ENCODE results near the gene TLX1. TPM values are rescaled to one million over a fixed set of nuclear protein-coding genes. Genes with fewer than 3 reads are reported as not detected.

TLX1 gene
- total and polyA plus RNA-seq, 4 donors: 0.06 to 0.79 (median 0.31) TPM

DNA sequence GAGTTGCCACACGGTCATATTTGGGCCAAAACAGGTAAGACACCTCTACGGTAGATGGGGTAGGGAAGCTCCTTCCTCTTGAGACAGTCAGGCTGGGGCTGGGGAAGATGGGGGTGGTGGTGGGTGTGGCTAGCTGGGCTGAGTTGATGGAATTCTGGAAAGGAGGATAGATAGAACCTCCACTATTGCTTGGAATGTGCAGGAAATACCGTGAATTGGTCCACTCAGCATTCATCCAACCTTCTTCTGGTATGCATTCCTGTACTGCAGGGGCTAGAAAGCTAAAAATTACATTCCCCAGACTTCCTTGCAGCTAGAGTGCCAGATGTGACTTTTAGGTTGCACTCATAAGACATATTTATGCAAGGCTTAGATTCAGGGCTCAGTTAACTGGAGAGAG is 24.8 kb downstream of the TLX1 start:
- Histone ChIP-seq H3K4me1 (ENCODE audit: control insufficient read depth in 4 of 4, insufficient read depth in 4 of 4, low read length in 3 of 4) (no peaks in the 10 kb centered on the region), H3K36me3 (ENCODE audit: control insufficient read depth in 4 of 4, insufficient read depth in 3 of 4, low read depth in 1 of 4, low read length in 3 of 4) (no peaks in the 10 kb centered on the region), H3K9ac (ENCODE audit: low read depth in 1 of 2, low read length in 2 of 2) (no peak overlapping the region), H3K27ac (ENCODE audit: low read depth in 1 of 2, low read length in 2 of 2) (no peak overlapping the region), H3K27me3 (ENCODE audit: control insufficient read depth in 4 of 4, insufficient read depth in 4 of 4, low read length in 3 of 4) (peaks cover 0 to 10% (median 5%) of the 10 kb centered on the region in 4 donors), H3K9me3 (ENCODE audit: control insufficient read depth in 4 of 4, low read length in 3 of 4) (no peaks in the 10 kb centered on the region), H3K4me3 (ENCODE audit: low read depth in 1 of 3, low read length in 3 of 3) (no peak overlapping the region)
- WGBS: 28% methylated on average over 3 of the region's 3 CpGs
- TF ChIP-seq, protein P1, sequence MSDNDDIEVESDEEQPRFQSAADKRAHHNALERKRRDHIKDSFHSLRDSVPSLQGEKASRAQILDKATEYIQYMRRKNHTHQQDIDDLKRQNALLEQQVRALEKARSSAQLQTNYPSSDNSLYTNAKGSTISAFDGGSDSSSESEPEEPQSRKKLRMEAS (IDR thresholded peaks at IDR 0.05): no peak
- no peak for TF ChIP-seq TAF1 (conservative IDR thresholded peaks at IDR 0.05)
- TF ChIP-seq NR2F2 (IDR thresholded peaks at IDR 0.05): no peak
- no peak for TF ChIP-seq JUND (IDR thresholded peaks at IDR 0.05)
- no peak for TF ChIP-seq RAD21 (IDR thresholded peaks at IDR 0.05)
- TF ChIP-seq SP1 (IDR thresholded peaks at IDR 0.05): no peak
- TF ChIP-seq FOXA2 (IDR thresholded peaks at IDR 0.05): no peak
- TF ChIP-seq RXRA (IDR thresholded peaks at IDR 0.05): no peak
- TF ChIP-seq, protein P2, sequence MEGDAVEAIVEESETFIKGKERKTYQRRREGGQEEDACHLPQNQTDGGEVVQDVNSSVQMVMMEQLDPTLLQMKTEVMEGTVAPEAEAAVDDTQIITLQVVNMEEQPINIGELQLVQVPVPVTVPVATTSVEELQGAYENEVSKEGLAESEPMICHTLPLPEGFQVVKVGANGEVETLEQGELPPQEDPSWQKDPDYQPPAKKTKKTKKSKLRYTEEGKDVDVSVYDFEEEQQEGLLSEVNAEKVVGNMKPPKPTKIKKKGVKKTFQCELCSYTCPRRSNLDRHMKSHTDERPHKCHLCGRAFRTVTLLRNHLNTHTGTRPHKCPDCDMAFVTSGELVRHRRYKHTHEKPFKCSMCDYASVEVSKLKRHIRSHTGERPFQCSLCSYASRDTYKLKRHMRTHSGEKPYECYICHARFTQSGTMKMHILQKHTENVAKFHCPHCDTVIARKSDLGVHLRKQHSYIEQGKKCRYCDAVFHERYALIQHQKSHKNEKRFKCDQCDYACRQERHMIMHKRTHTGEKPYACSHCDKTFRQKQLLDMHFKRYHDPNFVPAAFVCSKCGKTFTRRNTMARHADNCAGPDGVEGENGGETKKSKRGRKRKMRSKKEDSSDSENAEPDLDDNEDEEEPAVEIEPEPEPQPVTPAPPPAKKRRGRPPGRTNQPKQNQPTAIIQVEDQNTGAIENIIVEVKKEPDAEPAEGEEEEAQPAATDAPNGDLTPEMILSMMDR (IDR thresholded peaks at IDR 0.05; ENCODE audit: low read depth, low read length, missing input control): no peak
- no peak for DNase-seq (ENCODE audit: low spot score)

DNA sequence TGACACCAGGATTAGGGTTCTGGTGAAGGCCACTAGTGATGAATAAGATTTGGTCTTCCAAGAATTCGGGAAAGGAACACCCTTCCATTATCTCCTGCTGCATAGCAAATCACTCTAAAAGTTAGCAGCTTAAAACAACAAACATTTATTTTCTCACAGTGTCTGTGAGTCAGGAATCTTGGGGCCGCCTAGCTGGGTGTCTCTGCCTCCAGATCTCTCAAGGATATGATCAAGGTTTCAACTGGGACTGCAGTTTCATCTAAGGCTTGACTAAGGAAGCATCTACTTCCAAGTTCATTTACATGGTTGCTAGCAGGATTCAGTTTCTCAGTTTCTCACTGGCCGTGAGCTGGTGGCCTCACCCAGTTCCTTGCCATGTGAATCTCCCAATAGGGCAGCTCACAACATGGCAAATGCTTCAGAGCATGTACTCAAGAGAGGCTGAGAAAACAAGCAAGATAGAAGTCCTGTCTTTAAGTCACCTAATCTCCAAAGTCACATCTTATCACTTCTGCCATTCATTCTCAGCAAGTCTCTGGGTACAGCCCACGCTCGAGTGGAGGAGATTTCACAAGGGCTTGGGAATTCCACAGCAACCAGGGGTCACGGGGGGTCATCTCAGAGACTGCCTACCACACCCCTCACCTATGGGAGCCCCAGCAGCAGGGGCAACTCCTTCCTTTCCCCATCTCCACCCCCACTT is 26.8 kb downstream of the TLX1 start:
- H3K9me3 ChIP-seq (ENCODE audit: control insufficient read depth in 4 of 4, low read length in 3 of 4): no peaks in the 10 kb centered on the region
- H3K27ac ChIP-seq (ENCODE audit: low read depth in 1 of 2, low read length in 2 of 2): no peak overlapping the region
- DNase-seq (ENCODE audit: low spot score): no peak
- no peak overlapping the region for H3K9ac ChIP-seq (ENCODE audit: low read depth in 1 of 2, low read length in 2 of 2)
- TF ChIP-seq FOXA1 (IDR thresholded peaks at IDR 0.05): no peak
- TF ChIP-seq RXRA (IDR thresholded peaks at IDR 0.05): no peak
- no peak for TF ChIP-seq FOXA2 (IDR thresholded peaks at IDR 0.05)
- TF ChIP-seq, protein P3, sequence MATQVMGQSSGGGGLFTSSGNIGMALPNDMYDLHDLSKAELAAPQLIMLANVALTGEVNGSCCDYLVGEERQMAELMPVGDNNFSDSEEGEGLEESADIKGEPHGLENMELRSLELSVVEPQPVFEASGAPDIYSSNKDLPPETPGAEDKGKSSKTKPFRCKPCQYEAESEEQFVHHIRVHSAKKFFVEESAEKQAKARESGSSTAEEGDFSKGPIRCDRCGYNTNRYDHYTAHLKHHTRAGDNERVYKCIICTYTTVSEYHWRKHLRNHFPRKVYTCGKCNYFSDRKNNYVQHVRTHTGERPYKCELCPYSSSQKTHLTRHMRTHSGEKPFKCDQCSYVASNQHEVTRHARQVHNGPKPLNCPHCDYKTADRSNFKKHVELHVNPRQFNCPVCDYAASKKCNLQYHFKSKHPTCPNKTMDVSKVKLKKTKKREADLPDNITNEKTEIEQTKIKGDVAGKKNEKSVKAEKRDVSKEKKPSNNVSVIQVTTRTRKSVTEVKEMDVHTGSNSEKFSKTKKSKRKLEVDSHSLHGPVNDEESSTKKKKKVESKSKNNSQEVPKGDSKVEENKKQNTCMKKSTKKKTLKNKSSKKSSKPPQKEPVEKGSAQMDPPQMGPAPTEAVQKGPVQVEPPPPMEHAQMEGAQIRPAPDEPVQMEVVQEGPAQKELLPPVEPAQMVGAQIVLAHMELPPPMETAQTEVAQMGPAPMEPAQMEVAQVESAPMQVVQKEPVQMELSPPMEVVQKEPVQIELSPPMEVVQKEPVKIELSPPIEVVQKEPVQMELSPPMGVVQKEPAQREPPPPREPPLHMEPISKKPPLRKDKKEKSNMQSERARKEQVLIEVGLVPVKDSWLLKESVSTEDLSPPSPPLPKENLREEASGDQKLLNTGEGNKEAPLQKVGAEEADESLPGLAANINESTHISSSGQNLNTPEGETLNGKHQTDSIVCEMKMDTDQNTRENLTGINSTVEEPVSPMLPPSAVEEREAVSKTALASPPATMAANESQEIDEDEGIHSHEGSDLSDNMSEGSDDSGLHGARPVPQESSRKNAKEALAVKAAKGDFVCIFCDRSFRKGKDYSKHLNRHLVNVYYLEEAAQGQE (IDR thresholded peaks at IDR 0.05): no peak
- no peak for TF ChIP-seq NR2F2 (IDR thresholded peaks at IDR 0.05)
- TF ChIP-seq RAD21 (IDR thresholded peaks at IDR 0.05): no peak
- TF ChIP-seq, protein P1 (IDR thresholded peaks at IDR 0.05): no peak
- TF ChIP-seq JUND (IDR thresholded peaks at IDR 0.05): no peak
- TF ChIP-seq, protein P4, sequence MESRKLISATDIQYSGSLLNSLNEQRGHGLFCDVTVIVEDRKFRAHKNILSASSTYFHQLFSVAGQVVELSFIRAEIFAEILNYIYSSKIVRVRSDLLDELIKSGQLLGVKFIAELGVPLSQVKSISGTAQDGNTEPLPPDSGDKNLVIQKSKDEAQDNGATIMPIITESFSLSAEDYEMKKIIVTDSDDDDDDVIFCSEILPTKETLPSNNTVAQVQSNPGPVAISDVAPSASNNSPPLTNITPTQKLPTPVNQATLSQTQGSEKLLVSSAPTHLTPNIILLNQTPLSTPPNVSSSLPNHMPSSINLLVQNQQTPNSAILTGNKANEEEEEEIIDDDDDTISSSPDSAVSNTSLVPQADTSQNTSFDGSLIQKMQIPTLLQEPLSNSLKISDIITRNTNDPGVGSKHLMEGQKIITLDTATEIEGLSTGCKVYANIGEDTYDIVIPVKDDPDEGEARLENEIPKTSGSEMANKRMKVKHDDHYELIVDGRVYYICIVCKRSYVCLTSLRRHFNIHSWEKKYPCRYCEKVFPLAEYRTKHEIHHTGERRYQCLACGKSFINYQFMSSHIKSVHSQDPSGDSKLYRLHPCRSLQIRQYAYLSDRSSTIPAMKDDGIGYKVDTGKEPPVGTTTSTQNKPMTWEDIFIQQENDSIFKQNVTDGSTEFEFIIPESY (IDR thresholded peaks at IDR 0.05): no peak
- no peak for TF ChIP-seq HNF4G (IDR thresholded peaks at IDR 0.05)
- no peak for TF ChIP-seq HNF4A (conservative IDR thresholded peaks at IDR 0.05)
- no peak for TF ChIP-seq GABPA (IDR thresholded peaks at IDR 0.05 in 1 of 2, conservative IDR thresholded peaks at IDR 0.05 in 1 of 2)
- no peaks in the 10 kb centered on the region for H3K36me3 ChIP-seq (ENCODE audit: control insufficient read depth in 4 of 4, insufficient read depth in 3 of 4, low read depth in 1 of 4, low read length in 3 of 4)
- peaks cover 0 to 6% (median 2%) of the 10 kb centered on the region in 4 donors for H3K27me3 ChIP-seq (ENCODE audit: control insufficient read depth in 4 of 4, insufficient read depth in 4 of 4, low read length in 3 of 4)
- H3K4me3 ChIP-seq (ENCODE audit: low read depth in 1 of 3, low read length in 3 of 3): no peak overlapping the region
- 42% methylated on average over 6 of the region's 6 CpGs for WGBS
- peaks cover 0 to 6% (median 4%) of the 10 kb centered on the region in 4 donors for H3K4me1 ChIP-seq (ENCODE audit: control insufficient read depth in 4 of 4, insufficient read depth in 4 of 4, low read length in 3 of 4)
